ENCODE results near the gene BNC2.

The BNC2 gene

GRCh38 chr9:16716601-16717000 is 153.9 kb downstream of the BNC2 start:
- peaks cover 78% of the 10 kb centered on the region for H3K4me1 ChIP-seq (ENCODE audit: insufficient read depth, low read length)
- 94% methylated on average over 5 of the region's 5 CpGs for WGBS
- H3K9ac ChIP-seq (ENCODE audit: low read depth, low read length): no peak overlapping the region
- no peaks in the 10 kb centered on the region for H3K36me3 ChIP-seq (ENCODE audit: insufficient read depth, low read length)
- H3K27me3 ChIP-seq (ENCODE audit: insufficient read depth, low read length): no peaks in the 10 kb centered on the region
- H3K4me3 ChIP-seq (ENCODE audit: low read length): no peak overlapping the region
- H3K9me3 ChIP-seq (ENCODE audit: insufficient read depth, low read depth, low read length): no peaks in the 10 kb centered on the region
- no peak overlapping the region for H3K27ac ChIP-seq (ENCODE audit: low read depth, low read length)

- WGBS: 96% methylated on average over 2 of the region's 2 CpGs
Observed at GRCh38 chr9:16715404-16715803, 155.1 kb downstream of the BNC2 start.

GRCh38 chr9:16712787-16713186 is 157.7 kb downstream of the BNC2 start:
- H3K4me1 ChIP-seq (ENCODE audit: insufficient read depth, low read length): peaks cover 88% of the 10 kb centered on the region
- no peaks in the 10 kb centered on the region for H3K36me3 ChIP-seq (ENCODE audit: insufficient read depth, low read length)
- no peak overlapping the region for H3K4me3 ChIP-seq (ENCODE audit: low read length)
- no peaks in the 10 kb centered on the region for H3K9me3 ChIP-seq (ENCODE audit: insufficient read depth, low read depth, low read length)
- 53% methylated on average over 4 of the region's 4 CpGs for WGBS
- H3K27ac ChIP-seq (ENCODE audit: low read depth, low read length): peak overlapping the region; percentile 5; the same call in 1 of the 2 replicates
- no peak overlapping the region for H3K9ac ChIP-seq (ENCODE audit: low read depth, low read length)
- no peaks in the 10 kb centered on the region for H3K27me3 ChIP-seq (ENCODE audit: insufficient read depth, low read length)

More at GRCh38 chr9:16715404-16715803, 155.1 kb downstream of the BNC2 start:
- no peaks in the 10 kb centered on the region for H3K36me3 ChIP-seq (ENCODE audit: insufficient read depth, low read length)
- no peaks in the 10 kb centered on the region for H3K9me3 ChIP-seq (ENCODE audit: insufficient read depth, low read depth, low read length)
- peaks cover 89% of the 10 kb centered on the region for H3K4me1 ChIP-seq (ENCODE audit: insufficient read depth, low read length)
- H3K27me3 ChIP-seq (ENCODE audit: insufficient read depth, low read length): no peaks in the 10 kb centered on the region
- no peak overlapping the region for H3K27ac ChIP-seq (ENCODE audit: low read depth, low read length)
- H3K4me3 ChIP-seq (ENCODE audit: low read length): no peak overlapping the region
- no peak overlapping the region for H3K9ac ChIP-seq (ENCODE audit: low read depth, low read length)

- H3K4me3 ChIP-seq (ENCODE audit: low read length): no peak overlapping the region
- no peaks in the 10 kb centered on the region for H3K27me3 ChIP-seq (ENCODE audit: insufficient read depth, low read length)
- H3K27ac ChIP-seq (ENCODE audit: low read depth, low read length): peak overlapping the region; percentile 87
- no peaks in the 10 kb centered on the region for H3K9me3 ChIP-seq (ENCODE audit: insufficient read depth, low read depth, low read length)
- peaks cover 79% of the 10 kb centered on the region for H3K4me1 ChIP-seq (ENCODE audit: insufficient read depth, low read length)
- H3K9ac ChIP-seq (ENCODE audit: low read depth, low read length): peak overlapping the region; percentile 13; the same call in 1 of the 2 replicates
- H3K36me3 ChIP-seq (ENCODE audit: insufficient read depth, low read length): no peaks in the 10 kb centered on the region
- 12% methylated on average over 8 of the region's 8 CpGs for WGBS
Observed at GRCh38 chr9:16710888-16711287, 159.6 kb downstream of the BNC2 start.

- Histone ChIP-seq H3K4me3 (ENCODE audit: low read length) (peak overlapping the region; percentile 38; the same call in 1 of the 2 replicates), H3K9me3 (ENCODE audit: insufficient read depth, low read depth, low read length) (no peaks in the 10 kb centered on the region), H3K36me3 (ENCODE audit: insufficient read depth, low read length) (no peaks in the 10 kb centered on the region), H3K27me3 (ENCODE audit: insufficient read depth, low read length) (no peaks in the 10 kb centered on the region), H3K9ac (ENCODE audit: low read depth, low read length) (peak overlapping the region; percentile 30), H3K27ac (ENCODE audit: low read depth, low read length) (peak overlapping the region; percentile 96), H3K4me1 (ENCODE audit: insufficient read depth, low read length) (peaks cover 78% of the 10 kb centered on the region)
- WGBS: 6% methylated on average over 2 of the region's 2 CpGs
Observed at GRCh38 chr9:16709924-16710323, 160.5 kb downstream of the BNC2 start.

GRCh38 chr9:16708656-16709435 is 161.6 kb downstream of the BNC2 start:
- Histone ChIP-seq H3K9me3 (ENCODE audit: insufficient read depth, low read depth, low read length) (no peaks in the 10 kb centered on the region), H3K27me3 (ENCODE audit: insufficient read depth, low read length) (no peaks in the 10 kb centered on the region), H3K9ac (ENCODE audit: low read depth, low read length) (peak overlapping the region; percentile 31), H3K27ac (ENCODE audit: low read depth, low read length) (peak overlapping the region; percentile 96), H3K4me1 (ENCODE audit: insufficient read depth, low read length) (peaks cover 79% of the 10 kb centered on the region), H3K36me3 (ENCODE audit: insufficient read depth, low read length) (no peaks in the 10 kb centered on the region), H3K4me3 (ENCODE audit: low read length) (peak overlapping the region; percentile 38)
- 4% methylated on average over 12 of the region's 13 CpGs for WGBS

GRCh38 chr9:16705111-16705604 is 165.3 kb downstream of the BNC2 start:
- 4% methylated on average over 9 of the region's 9 CpGs for WGBS
- Histone ChIP-seq H3K9me3 (ENCODE audit: insufficient read depth, low read depth, low read length) (no peaks in the 10 kb centered on the region), H3K4me3 (ENCODE audit: low read length) (peak overlapping the region; percentile 34), H3K27ac (ENCODE audit: low read depth, low read length) (peak overlapping the region; percentile 91; the same call in 1 of the 2 replicates), H3K36me3 (ENCODE audit: insufficient read depth, low read length) (no peaks in the 10 kb centered on the region), H3K27me3 (ENCODE audit: insufficient read depth, low read length) (no peaks in the 10 kb centered on the region), H3K9ac (ENCODE audit: low read depth, low read length) (no peak overlapping the region; the same call in 1 of the 2 replicates), H3K4me1 (ENCODE audit: insufficient read depth, low read length) (peaks cover 63% of the 10 kb centered on the region)

- 21% methylated on average over 8 of the region's 12 CpGs for WGBS
- H3K36me3 ChIP-seq (ENCODE audit: insufficient read depth, low read length): no peaks in the 10 kb centered on the region
- 0 out of 2 replicates have a peak overlapping the region, but pooled peaks have one; percentile 22 for H3K9ac ChIP-seq (ENCODE audit: low read depth, low read length)
- peak overlapping the region; percentile 34 for H3K4me3 ChIP-seq (ENCODE audit: low read length)
- peaks cover 55% of the 10 kb centered on the region for H3K4me1 ChIP-seq (ENCODE audit: insufficient read depth, low read length)
- no peaks in the 10 kb centered on the region for H3K9me3 ChIP-seq (ENCODE audit: insufficient read depth, low read depth, low read length)
- no peaks in the 10 kb centered on the region for H3K27me3 ChIP-seq (ENCODE audit: insufficient read depth, low read length)
- H3K27ac ChIP-seq (ENCODE audit: low read depth, low read length): peak overlapping the region; percentile 91; the same call in 1 of the 2 replicates
Observed at GRCh38 chr9:16704116-16705110, 166.1 kb downstream of the BNC2 start.

- H3K9me3 ChIP-seq (ENCODE audit: insufficient read depth, low read depth, low read length): no peaks in the 10 kb centered on the region
- no peaks in the 10 kb centered on the region for H3K27me3 ChIP-seq (ENCODE audit: insufficient read depth, low read length)
- peaks cover 40% of the 10 kb centered on the region for H3K4me1 ChIP-seq (ENCODE audit: insufficient read depth, low read length)
- no peak overlapping the region for H3K27ac ChIP-seq (ENCODE audit: low read depth, low read length)
- H3K4me3 ChIP-seq (ENCODE audit: low read length): no peak overlapping the region
- no peak overlapping the region for H3K9ac ChIP-seq (ENCODE audit: low read depth, low read length)
- 44% methylated on average over 2 of the region's 2 CpGs for WGBS
- H3K36me3 ChIP-seq (ENCODE audit: insufficient read depth, low read length): no peaks in the 10 kb centered on the region
Observed at GRCh38 chr9:16701347-16701746, 169.1 kb downstream of the BNC2 start.

GRCh38 chr9:16693616-16694015 is 176.9 kb downstream of the BNC2 start:
- Histone ChIP-seq H3K27ac (ENCODE audit: low read depth, low read length) (no peak overlapping the region), H3K36me3 (ENCODE audit: insufficient read depth, low read length) (no peaks in the 10 kb centered on the region), H3K4me3 (ENCODE audit: low read length) (no peak overlapping the region), H3K9me3 (ENCODE audit: insufficient read depth, low read depth, low read length) (no peaks in the 10 kb centered on the region), H3K9ac (ENCODE audit: low read depth, low read length) (no peak overlapping the region), H3K27me3 (ENCODE audit: insufficient read depth, low read length) (no peaks in the 10 kb centered on the region), H3K4me1 (ENCODE audit: insufficient read depth, low read length) (peaks cover 34% of the 10 kb centered on the region)
- 100% methylated on average over 3 of the region's 3 CpGs for WGBS

- Histone ChIP-seq H3K27me3 (ENCODE audit: insufficient read depth, low read length) (no peaks in the 10 kb centered on the region), H3K9ac (ENCODE audit: low read depth, low read length) (no peak overlapping the region), H3K4me1 (ENCODE audit: insufficient read depth, low read length) (peaks cover 47% of the 10 kb centered on the region), H3K9me3 (ENCODE audit: insufficient read depth, low read depth, low read length) (no peaks in the 10 kb centered on the region), H3K4me3 (ENCODE audit: low read length) (no peak overlapping the region), H3K36me3 (ENCODE audit: insufficient read depth, low read length) (no peaks in the 10 kb centered on the region), H3K27ac (ENCODE audit: low read depth, low read length) (no peak overlapping the region)
- WGBS: 77% methylated on average over 2 of the region's 2 CpGs
Observed at GRCh38 chr9:16690628-16691027, 179.8 kb downstream of the BNC2 start.

All from HUES64 (cell line).